Kidney epithelial cell (primary cell): ENCODE results near the gene VENTX. TPM values are rescaled to one million over a fixed set of nuclear protein-coding genes. Genes with fewer than 3 reads are reported as not detected.

ENCODE experiments used
- DNase-seq: peaks from one replicate; pipeline ENCODE4 v3.0.0-alpha.2; 2010; ENCODE audit warnings: low read depth
- H3K27me3 ChIP-seq: 2 replicates; pipeline ENCODE4 v1.6.0; 2011; ENCODE audit warnings: low read length; ENCODE audit not compliant: control insufficient read depth, insufficient read depth
- H3K36me3 ChIP-seq: 2 replicates; pipeline ENCODE4 v1.5.1; 2011; ENCODE audit warnings: low read length; ENCODE audit not compliant: control insufficient read depth, insufficient read depth
- H3K4me3 ChIP-seq: 2 replicates; pipeline ENCODE4 v1.5.1; 2011; ENCODE audit warnings: low read depth, mild to moderate bottlenecking, control low read depth, low read length
- total RNA-seq: library from RNA; depleted of rRNA; stranded (reverse); fragments of >200 nt; gene quantifications from 2 replicates; pipeline ENCODE4 v1.2.3, GENCODE V29; 2015
- TF ChIP-seq, protein P1 (sequence below): IDR thresholded peaks from 2 replicates; pipeline ENCODE4 v1.5.1; 2011; ENCODE audit warnings: mild to moderate bottlenecking, moderate library complexity, low read length, control low read depth, inconsistent platforms; ENCODE audit not compliant: insufficient read depth, poor library complexity, severe bottlenecking

The VENTX gene
- total RNA-seq, 1 donor from 2014 or later = not detected

DNA sequence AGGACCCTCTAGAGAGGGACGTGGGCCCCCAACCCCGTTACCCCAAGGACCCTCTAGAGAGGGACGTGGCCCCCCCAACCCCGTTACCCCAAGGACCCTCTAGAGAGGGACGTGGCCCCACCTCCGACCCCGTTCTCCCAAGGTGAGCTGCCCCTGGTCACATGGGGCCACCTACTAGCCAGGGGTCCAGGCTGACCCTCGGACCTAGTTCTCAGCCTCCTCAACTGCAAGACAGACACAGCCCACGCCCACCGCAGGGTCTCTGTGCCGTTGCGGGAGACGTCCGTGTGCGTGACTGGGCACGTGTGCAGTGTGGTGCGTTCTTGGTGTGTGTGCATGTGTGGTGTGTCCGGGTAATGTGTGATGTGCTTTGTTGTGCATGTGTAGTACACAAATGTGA lies 29.2 kb upstream of the VENTX start:
- no peak for DNase-seq
- Histone ChIP-seq H3K4me3 (no peak overlapping the region), H3K36me3 (no peaks in the 10 kb centered on the region), H3K27me3 (peaks cover 9% of the 10 kb centered on the region)
- TF ChIP-seq, protein P1, sequence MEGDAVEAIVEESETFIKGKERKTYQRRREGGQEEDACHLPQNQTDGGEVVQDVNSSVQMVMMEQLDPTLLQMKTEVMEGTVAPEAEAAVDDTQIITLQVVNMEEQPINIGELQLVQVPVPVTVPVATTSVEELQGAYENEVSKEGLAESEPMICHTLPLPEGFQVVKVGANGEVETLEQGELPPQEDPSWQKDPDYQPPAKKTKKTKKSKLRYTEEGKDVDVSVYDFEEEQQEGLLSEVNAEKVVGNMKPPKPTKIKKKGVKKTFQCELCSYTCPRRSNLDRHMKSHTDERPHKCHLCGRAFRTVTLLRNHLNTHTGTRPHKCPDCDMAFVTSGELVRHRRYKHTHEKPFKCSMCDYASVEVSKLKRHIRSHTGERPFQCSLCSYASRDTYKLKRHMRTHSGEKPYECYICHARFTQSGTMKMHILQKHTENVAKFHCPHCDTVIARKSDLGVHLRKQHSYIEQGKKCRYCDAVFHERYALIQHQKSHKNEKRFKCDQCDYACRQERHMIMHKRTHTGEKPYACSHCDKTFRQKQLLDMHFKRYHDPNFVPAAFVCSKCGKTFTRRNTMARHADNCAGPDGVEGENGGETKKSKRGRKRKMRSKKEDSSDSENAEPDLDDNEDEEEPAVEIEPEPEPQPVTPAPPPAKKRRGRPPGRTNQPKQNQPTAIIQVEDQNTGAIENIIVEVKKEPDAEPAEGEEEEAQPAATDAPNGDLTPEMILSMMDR = no peak

DNA sequence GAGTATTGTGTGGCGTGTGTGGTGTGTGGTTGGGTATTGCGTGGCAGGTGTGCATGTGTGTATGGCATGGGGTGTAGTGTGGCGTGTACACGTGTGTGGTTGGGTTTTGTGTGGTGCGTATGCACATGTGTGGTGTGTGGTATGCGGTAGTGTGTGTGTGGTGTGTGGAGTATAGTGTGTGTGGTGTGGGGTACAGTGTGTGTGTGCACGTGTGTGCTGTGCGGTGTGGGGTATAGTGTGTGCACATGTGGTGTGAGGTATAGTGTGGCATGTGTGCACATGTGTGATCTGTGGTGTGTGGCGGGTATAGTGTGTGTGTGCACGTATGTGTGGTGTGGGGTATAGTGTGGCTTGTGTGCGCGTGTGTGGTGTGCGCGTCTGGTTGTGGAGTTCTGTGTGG lies 28.5 kb upstream of the VENTX start:
- no peak for DNase-seq
- peaks cover 9% of the 10 kb centered on the region for H3K27me3 ChIP-seq
- no peaks in the 10 kb centered on the region for H3K36me3 ChIP-seq
- TF ChIP-seq, protein P1 = no peak
- no peak overlapping the region for H3K4me3 ChIP-seq

DNA sequence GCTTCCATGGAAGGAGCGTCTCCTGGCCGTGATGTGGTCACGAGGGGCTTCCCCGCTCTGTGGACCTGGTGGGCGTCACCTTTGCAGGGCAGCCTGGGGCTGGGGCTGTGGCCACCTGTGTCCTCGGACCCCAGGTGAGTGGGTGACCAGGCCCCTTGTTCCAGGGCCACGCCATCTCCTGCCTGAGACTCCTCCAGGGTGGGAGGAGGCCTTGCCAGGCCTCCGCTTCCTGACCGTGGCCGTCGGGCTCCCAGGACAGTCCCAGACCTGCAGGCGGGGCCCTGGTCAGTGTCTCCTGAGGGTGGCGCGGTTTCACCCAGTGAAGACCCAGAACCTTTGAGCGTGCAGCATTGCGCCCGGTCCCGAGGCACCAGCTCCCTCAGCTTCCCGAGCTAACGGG lies 28.0 kb upstream of the VENTX start:
- Histone ChIP-seq H3K4me3 (no peak overlapping the region), H3K36me3 (no peaks in the 10 kb centered on the region), H3K27me3 (peaks cover 7% of the 10 kb centered on the region)
- DNase-seq = no peak
- TF ChIP-seq, protein P1 = no peak

DNA sequence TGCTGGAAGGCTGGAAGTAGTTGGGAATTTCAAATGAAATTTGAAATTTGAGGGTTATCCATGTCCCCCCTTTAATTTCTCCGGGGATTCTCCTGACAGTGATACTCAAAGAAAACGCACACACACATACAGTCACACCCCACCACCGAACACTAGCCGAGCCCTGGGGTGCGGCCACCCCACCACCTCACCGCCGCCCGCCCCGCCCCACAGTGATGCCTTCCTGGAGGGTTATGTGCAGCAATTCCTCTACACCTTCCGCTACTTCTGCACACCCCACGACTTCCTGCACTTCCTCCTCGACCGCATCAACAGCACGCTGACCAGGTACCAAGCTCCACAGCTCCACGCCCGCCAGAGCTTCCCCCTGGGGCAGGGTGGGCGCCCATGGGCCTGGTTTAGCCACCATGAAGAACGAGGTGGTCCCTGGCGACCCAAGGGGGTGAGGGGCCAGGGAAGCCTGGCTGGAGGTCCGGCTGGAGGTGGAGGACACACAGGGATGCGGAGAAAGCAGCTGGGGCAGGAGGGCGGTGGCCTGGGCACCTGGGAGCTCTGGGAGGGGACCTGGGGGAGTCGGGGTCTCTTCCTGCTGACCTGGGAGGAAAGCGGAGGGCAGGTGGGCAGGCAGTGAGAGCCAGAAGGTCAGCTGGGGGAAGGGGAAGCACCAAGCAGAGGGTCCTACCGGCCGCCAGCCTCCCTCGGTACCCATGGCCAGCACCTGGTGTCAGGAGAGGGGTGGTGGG lies 27.1 kb upstream of the VENTX start:
- H3K27me3 ChIP-seq = peaks cover 3% of the 10 kb centered on the region
- TF ChIP-seq, protein P1 = no peak
- H3K36me3 ChIP-seq = no peaks in the 10 kb centered on the region
- no peak for DNase-seq
- H3K4me3 ChIP-seq = no peak overlapping the region

DNA sequence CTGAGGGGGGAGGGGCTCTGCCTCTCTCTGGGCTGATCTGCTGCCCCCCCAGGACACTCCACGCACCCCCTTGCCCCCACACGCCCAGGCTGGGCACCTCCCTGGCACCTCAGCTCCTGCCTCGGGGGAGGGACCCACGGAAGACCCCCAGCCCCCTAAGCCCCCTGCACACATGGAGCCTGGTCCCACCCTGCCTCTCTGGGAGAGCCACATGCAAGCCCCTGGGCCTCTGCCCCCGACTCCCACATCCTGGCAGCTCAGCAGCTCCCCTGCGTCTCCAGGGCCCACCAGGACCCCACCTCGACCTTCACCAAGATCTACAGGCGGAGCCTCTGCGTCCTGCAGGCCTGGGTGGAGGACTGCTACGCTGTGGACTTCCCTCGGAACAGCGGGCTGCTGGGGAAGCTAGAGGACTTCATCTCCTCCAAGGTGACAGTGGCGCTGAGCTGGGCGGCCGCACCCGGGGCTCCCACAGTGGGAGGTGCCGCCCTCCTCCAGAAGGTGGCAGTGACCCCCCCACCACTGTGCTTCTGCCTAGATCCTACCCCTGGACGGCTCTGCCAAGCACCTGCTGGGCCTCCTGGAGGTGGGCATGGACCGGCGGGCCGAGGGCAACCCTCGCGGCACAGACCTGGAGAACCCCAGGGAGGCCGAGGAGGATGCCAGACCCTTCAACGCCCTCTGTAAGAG lies 26.4 kb upstream of the VENTX start:
- DNase-seq = no peak
- peaks cover 2% of the 10 kb centered on the region for H3K27me3 ChIP-seq
- no peak overlapping the region for H3K4me3 ChIP-seq
- no peaks in the 10 kb centered on the region for H3K36me3 ChIP-seq
- TF ChIP-seq, protein P1 = no peak
